Mesenchymal stem cell (in vitro differentiated cells and primary cell): Measurements from ENCODE around the gene MYL12B.

Experiments
- DNase-seq: peaks from one replicate; pipeline ENCODE4 v3.0.0-alpha.2; 2013
- H2AFZ ChIP-seq: one replicate; pipeline ENCODE4 v1.6.1; 2013; ENCODE audit warnings: low read depth, mild to moderate bottlenecking, control low read depth, inconsistent platforms, low read length, moderate library complexity
- H2AK5ac ChIP-seq: 2 replicates; pipeline ENCODE4 v1.6.1; 2013; ENCODE audit warnings: low read length, moderate library complexity, mild to moderate bottlenecking, inconsistent platforms; ENCODE audit not compliant: severe bottlenecking
- H2BK120ac ChIP-seq: one replicate; pipeline ENCODE4 v1.6.1; 2013; ENCODE audit warnings: low read depth, mild to moderate bottlenecking, inconsistent platforms, low read length, moderate library complexity
- H2BK12ac ChIP-seq, 2 experiments: one replicate each; pipeline ENCODE4 v1.6.1; 2013; ENCODE audit warnings: inconsistent platforms in 2 of 2, low read length in 2 of 2, mild to moderate bottlenecking in 2 of 2, moderate library complexity in 2 of 2, control low read depth in 1 of 2
- H2BK15ac ChIP-seq: one replicate; pipeline ENCODE4 v1.6.1; 2013; ENCODE audit warnings: mild to moderate bottlenecking, low read depth, inconsistent platforms; ENCODE audit not compliant: poor library complexity, severe bottlenecking
- H2BK5ac ChIP-seq: 2 replicates; pipeline ENCODE4 v1.6.1; 2013; ENCODE audit warnings: low read depth, mild to moderate bottlenecking, low read length, control low read depth, inconsistent platforms; ENCODE audit not compliant: poor library complexity, severe bottlenecking
- H3K14ac ChIP-seq, 2 experiments: one replicate each; pipeline ENCODE4 v1.6.1; 2013; ENCODE audit warnings: inconsistent platforms in 2 of 2, low read length in 2 of 2, control low read depth in 1 of 2, mild to moderate bottlenecking in 1 of 2, moderate library complexity in 1 of 2
- H3K18ac ChIP-seq, 2 experiments: one replicate each; pipeline ENCODE4 v1.6.1; 2013; ENCODE audit warnings: inconsistent platforms in 2 of 2, low read length in 2 of 2, control low read depth in 1 of 2, low read depth in 1 of 2, mild to moderate bottlenecking in 1 of 2
- H3K23ac ChIP-seq, 2 experiments: one replicate each; pipeline ENCODE4 v1.6.1; 2013; ENCODE audit warnings: inconsistent platforms in 2 of 2, low read length in 2 of 2, mild to moderate bottlenecking in 2 of 2, moderate library complexity in 2 of 2, control low read depth in 1 of 2
- H3K27ac ChIP-seq: 2 replicates; pipeline ENCODE4 v1.5.1; 2013; ENCODE audit warnings: mild to moderate bottlenecking, moderate library complexity, low read length, control low read depth, inconsistent platforms; ENCODE audit not compliant: poor library complexity, severe bottlenecking
- H3K27me3 ChIP-seq, 2 experiments: 2 replicates each; pipeline versions ENCODE4 v1.6.1 to v1.7.0; 2013; ENCODE audit warnings: low read length in 2 of 2, mild to moderate bottlenecking in 2 of 2, moderate library complexity in 2 of 2, control low read depth in 1 of 2, inconsistent platforms in 1 of 2; ENCODE audit not compliant: control insufficient read depth in 1 of 2, insufficient read depth in 1 of 2
- H3K36me3 ChIP-seq, 2 experiments: 2 replicates each; pipeline versions ENCODE4 v1.6.1 to v1.7.0; 2013; ENCODE audit warnings: low read length in 2 of 2, control low read depth in 1 of 2, inconsistent platforms in 1 of 2, low read depth in 1 of 2, mild to moderate bottlenecking in 1 of 2; ENCODE audit not compliant: insufficient read depth in 2 of 2, control insufficient read depth in 1 of 2
- H3K4ac ChIP-seq, 2 experiments: one replicate each; pipeline ENCODE4 v1.6.1; 2013; ENCODE audit warnings: inconsistent platforms in 2 of 2, low read length in 2 of 2, mild to moderate bottlenecking in 2 of 2, moderate library complexity in 2 of 2, control low read depth in 1 of 2, low read depth in 1 of 2
- H3K4me1 ChIP-seq: 2 replicates; pipeline ENCODE4 v1.6.1; 2013; ENCODE audit warnings: low read depth, low read length, control low read depth; ENCODE audit not compliant: control insufficient read depth, insufficient read depth
- H3K4me2 ChIP-seq: 2 replicates; pipeline ENCODE4 v1.6.1; 2013; ENCODE audit warnings: low read length, mild to moderate bottlenecking, inconsistent platforms; ENCODE audit not compliant: poor library complexity, severe bottlenecking
- H3K4me3 ChIP-seq, 2 experiments: 2 replicates each; pipeline versions ENCODE4 v1.5.1 to v1.7.0; 2013; ENCODE audit warnings: low read length in 2 of 2, mild to moderate bottlenecking in 2 of 2, control low read depth in 1 of 2, low read depth in 1 of 2; ENCODE audit not compliant: insufficient read depth in 1 of 2
- H3K79me1 ChIP-seq: replicated peaks from 2 replicates; pipeline ENCODE4 v1.6.1; 2013; ENCODE audit warnings: mild to moderate bottlenecking, control low read depth, low read length, inconsistent platforms; ENCODE audit not compliant: poor library complexity, severe bottlenecking
- H3K9ac ChIP-seq: 2 replicates; pipeline ENCODE4 v1.7.0; 2013; ENCODE audit warnings: mild to moderate bottlenecking, low read length, moderate library complexity
- H3K9me3 ChIP-seq: 2 replicates; pipeline ENCODE4 v1.7.0; 2013; ENCODE audit warnings: mild to moderate bottlenecking, low read length; ENCODE audit not compliant: control insufficient read depth
- H4K8ac ChIP-seq: one replicate; pipeline ENCODE4 v1.6.1; 2013; ENCODE audit warnings: inconsistent platforms, mild to moderate bottlenecking, low read length, moderate library complexity
- H4K91ac ChIP-seq: one replicate; pipeline ENCODE4 v1.6.1; 2013; ENCODE audit warnings: mild to moderate bottlenecking, low read length, inconsistent platforms
- WGBS: methylation state at CpG from one replicate; pipeline ENCODE4 v1.1.7; 2013; ENCODE audit warnings: mixed read lengths; 5-methylcytosine and 5-hydroxymethylcytosine counted together

The MYL12B gene

DNA sequence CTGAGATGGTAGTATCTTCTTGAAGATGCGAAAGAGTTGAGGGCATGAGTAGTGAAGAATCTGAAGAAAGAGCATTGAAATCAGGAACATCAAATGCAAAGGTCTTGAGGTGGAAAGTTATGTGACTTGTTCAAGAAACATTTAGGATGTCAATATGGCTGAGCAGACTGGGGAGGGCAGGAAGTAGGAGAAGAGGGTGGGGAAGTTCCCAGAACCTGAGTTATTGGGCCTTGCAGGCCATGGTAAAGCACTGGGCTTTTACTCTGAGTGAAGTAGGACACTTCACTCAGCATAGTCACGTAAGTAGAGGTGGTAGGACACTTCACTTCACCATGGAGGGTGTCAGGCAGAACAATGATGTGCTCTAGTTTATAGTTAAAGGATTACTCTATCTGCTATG lies 26.1 kb upstream of the MYL12B start:
- Histone ChIP-seq H3K36me3 (no peaks in the 10 kb centered on the region), H3K9me3 (no peaks in the 10 kb centered on the region), H3K4ac (no peak overlapping the region), H3K4me1 (no peaks in the 10 kb centered on the region), H3K27me3 (no peaks in the 10 kb centered on the region), H4K8ac (no peak overlapping the region), H2BK120ac (no peak overlapping the region), H2AFZ (no peak overlapping the region), H3K4me2 (no peak overlapping the region), H3K4me3 (no peak overlapping the region), H3K18ac (no peak overlapping the region), H3K14ac (no peak overlapping the region), H2BK5ac (no peak overlapping the region), H3K27ac (no peak overlapping the region), H3K79me1 (no peaks in the 10 kb centered on the region), H3K23ac (no peak overlapping the region), H3K9ac (no peak overlapping the region), H2BK15ac (no peak overlapping the region), H4K91ac (no peak overlapping the region), H2BK12ac (no peak overlapping the region), H2AK5ac (no peak overlapping the region)
- WGBS, result 84% methylated on average over 2 of the region's 2 CpGs
- no peak for DNase-seq

DNA sequence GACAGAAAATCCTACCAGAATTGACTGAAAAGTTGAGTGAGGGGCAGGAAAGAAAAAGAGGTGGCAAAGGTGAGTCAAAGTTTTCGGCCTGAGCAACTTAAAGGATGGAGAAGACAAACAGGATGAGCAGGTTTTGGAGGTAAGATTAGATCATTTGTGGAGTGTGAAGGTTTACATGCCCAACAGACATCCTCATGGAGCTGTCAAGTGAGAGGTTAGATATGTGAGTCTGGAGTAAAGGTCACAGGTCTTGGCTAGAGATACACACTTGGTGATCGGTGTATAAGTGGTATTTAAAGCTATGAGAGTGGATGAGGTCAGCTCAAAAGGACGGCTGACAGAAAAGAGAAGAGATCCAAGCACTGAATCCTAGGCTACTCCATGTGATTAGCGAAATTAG lies 25.5 kb upstream of the MYL12B start:
- H2AFZ ChIP-seq, result no peak overlapping the region
- H2BK15ac ChIP-seq, result no peak overlapping the region
- H2AK5ac ChIP-seq, result no peak overlapping the region
- DNase-seq, result no peak
- H3K4me3 ChIP-seq, result no peak overlapping the region
- H3K23ac ChIP-seq, result no peak overlapping the region
- H3K9ac ChIP-seq, result no peak overlapping the region
- 74% methylated on average over 4 of the region's 4 CpGs for WGBS
- no peak overlapping the region for H3K18ac ChIP-seq
- no peaks in the 10 kb centered on the region for H3K9me3 ChIP-seq
- no peaks in the 10 kb centered on the region for H3K27me3 ChIP-seq
- H3K36me3 ChIP-seq, result no peaks in the 10 kb centered on the region
- H2BK120ac ChIP-seq, result no peak overlapping the region
- H3K14ac ChIP-seq, result no peak overlapping the region
- no peaks in the 10 kb centered on the region for H3K4me1 ChIP-seq
- H4K8ac ChIP-seq, result no peak overlapping the region
- no peak overlapping the region for H3K4ac ChIP-seq
- no peak overlapping the region for H3K4me2 ChIP-seq
- H3K27ac ChIP-seq, result no peak overlapping the region
- no peak overlapping the region for H2BK5ac ChIP-seq
- H2BK12ac ChIP-seq, result no peak overlapping the region
- no peak overlapping the region for H4K91ac ChIP-seq
- no peaks in the 10 kb centered on the region for H3K79me1 ChIP-seq

DNA sequence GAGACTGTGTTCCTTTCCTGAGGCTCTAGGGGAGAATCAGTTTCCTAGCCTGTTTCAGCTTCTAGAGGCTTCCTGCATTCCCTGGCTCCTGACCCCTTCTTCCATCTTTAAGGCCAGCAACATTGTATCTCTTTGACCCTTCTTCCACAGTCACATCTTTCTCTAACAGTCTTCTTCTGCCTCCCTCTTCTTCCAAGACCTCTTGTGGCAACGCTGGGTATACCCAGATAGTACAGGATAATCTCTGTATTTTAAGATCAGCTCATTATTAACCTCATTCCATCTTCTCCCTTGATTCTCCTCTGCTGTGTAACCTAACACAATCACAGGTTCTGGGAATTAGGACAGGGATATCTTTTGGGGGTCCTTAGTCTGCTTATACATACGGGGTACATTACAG lies 23.2 kb upstream of the MYL12B start:
- Histone ChIP-seq H2BK12ac (no peak overlapping the region), H3K9me3 (no peaks in the 10 kb centered on the region), H3K4me3 (no peak overlapping the region), H3K14ac (no peak overlapping the region), H3K4me2 (no peak overlapping the region), H3K27me3 (no peaks in the 10 kb centered on the region), H3K79me1 (no peaks in the 10 kb centered on the region), H3K18ac (no peak overlapping the region), H2BK5ac (no peak overlapping the region), H3K27ac (no peak overlapping the region), H3K4me1 (no peaks in the 10 kb centered on the region), H3K9ac (no peak overlapping the region), H3K36me3 (no peaks in the 10 kb centered on the region), H4K8ac (no peak overlapping the region), H2BK120ac (no peak overlapping the region), H2AK5ac (no peak overlapping the region), H4K91ac (no peak overlapping the region), H2BK15ac (no peak overlapping the region), H3K4ac (no peak overlapping the region), H3K23ac (no peak overlapping the region), H2AFZ (no peak overlapping the region)
- WGBS, result 85% methylated on average over 2 of the region's 2 CpGs
- no peak for DNase-seq

GRCh38 chr18:3245185-3245564 lies 16.8 kb upstream of the MYL12B start:
- Histone ChIP-seq H2BK120ac (no peak overlapping the region), H3K4me2 (no peak overlapping the region), H3K18ac (no peak overlapping the region), H2BK12ac (no peak overlapping the region), H3K4ac (no peak overlapping the region), H3K27ac (peak overlapping the region; percentile 95), H2BK15ac (no peak overlapping the region), H3K9me3 (no peaks in the 10 kb centered on the region), H4K91ac (no peak overlapping the region), H3K36me3 (peaks cover 2 to 8% of the 10 kb centered on the region in 2 experiments), H2AFZ (no peak overlapping the region), H3K4me1 (peaks cover 1% of the 10 kb centered on the region), H4K8ac (no peak overlapping the region), H3K27me3 (no peaks in the 10 kb centered on the region), H3K23ac (no peak overlapping the region), H3K14ac (no peak overlapping the region), H3K4me3 (peak overlapping the region in 1 of 2 experiments; percentile 94), H2AK5ac (no peak overlapping the region), H3K79me1 (peaks cover 5% of the 10 kb centered on the region), H3K9ac (peak overlapping the region; percentile 98), H2BK5ac (no peak overlapping the region)
- 100% methylated on average over 1 of the region's 1 CpG for WGBS
- no peak for DNase-seq
